Activated CD4-positive, alpha-beta T cell treated with anti-CD3 and anti-CD28 coated beads, Interleukin-2, amount 50 U/mL, for 4 hours (primary cell): ENCODE results near the gene PFDN4.
"Not testable (repeated sequence)": the region's sequence is repeated elsewhere in the genome, so short reads cannot be mapped to it uniquely, and the experiment has no call there.

ENCODE experiments used
- DNase-seq, 2 experiments: peaks; one replicate each; pipeline ENCODE4 v3.0.0-alpha.2; 2020

Gene PFDN4

DNA sequence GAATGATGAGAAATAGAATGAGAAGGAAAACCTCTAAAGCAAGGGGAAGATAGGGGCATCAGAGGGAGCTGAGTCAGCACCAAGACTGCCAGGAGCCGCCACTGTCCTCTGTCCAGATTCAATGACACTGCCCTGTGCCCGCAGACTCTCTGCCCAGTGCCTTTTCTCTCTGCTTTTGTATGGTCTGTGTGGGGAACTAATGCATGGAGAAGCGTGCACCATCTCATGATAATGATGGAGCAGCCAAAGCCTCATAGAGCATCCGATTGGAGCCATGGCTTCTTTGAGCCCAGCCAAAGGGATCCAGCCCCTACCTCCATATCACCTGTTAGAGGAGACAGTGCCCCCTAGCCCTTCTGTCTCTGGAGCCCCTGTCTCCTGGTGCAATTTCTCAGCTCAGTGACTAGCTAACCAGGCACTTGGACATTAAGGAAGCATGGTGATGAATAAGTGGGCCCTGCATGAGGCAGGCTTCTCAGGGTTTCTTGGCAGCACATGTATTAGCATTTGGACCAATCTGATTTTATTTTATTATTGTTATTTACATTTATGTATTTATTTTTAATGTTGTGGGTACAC, 6.5 kb upstream of the PFDN4 start:
- DNase-seq: no peak

DNA sequence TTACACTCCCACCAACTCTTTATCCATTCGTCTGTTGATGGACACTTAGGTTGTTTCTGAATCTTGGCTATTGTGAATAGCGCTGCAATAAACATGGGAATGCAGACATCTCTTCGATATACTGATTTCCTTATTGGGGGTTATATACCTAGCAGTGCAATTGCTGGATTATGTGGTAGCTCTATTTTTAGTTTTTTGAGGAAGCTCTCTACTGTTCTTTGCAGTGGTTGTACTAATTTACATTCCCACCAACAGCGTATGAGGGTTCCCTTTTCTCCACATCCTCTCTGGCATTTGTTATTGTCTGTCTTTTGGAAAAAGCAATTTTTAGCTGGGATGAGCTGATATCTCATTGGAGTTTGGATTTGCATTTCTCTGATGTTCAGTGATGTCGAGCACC, 4.6 kb upstream of the PFDN4 start:
- DNase-seq: no peak

DNA sequence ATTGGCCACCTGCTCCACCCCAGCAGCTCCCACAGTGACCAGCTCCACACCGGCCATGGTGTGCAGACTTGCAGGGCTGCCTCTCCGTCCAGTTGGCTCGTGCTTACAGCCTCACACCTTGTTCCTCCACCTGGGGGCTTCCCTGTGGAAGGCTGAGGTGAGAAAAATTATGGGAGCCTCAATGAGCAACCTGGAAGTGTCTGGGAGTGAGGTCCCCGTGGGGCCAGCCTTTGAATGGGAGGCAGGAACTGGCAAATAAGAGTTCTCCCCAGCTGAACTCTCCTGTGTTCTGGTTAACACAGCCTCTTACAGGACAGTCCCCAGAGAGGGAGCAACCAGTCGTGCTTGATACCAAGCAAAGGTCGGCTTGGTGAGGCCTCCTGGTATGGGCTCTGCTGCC, 3.8 kb upstream of the PFDN4 start:
- DNase-seq: no peak

DNA sequence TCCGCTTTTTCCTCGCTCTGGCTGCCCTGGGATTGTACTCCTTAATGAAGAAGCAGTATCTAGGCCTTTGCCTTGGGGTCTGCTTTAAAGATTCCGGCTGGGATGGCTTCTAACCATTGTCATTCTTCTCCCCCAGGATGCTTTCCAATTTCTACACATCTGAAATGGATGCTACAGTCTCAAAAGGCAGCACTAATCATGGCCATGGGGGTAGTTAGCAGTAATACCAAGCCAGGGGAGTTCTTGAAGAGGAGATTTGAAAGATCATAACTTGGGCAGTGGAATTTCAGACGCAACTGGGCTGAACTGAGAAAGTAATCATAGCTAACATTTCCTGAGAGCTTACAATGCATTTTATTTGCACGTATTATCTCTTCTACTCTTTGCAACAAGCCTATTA, 3.4 kb upstream of the PFDN4 start:
- no peak for DNase-seq

DNA sequence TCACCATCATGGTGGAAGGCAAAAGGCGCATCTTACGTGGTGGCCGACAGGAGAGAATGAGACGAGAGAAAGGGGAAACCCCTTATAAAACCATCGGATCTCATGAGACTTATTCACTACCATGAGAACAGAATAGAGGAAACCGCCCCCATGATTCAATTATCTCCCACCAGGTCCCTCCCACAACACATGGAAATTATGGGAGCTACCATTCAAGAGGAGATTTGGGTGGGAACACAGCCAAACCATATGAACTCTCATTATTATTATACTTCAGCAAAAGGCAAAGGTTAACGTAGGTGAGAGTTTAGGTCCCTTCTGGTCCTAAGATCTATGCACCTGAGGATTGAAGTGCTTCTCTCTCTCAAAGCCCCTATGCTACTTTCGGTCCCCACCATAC, 2.4 kb upstream of the PFDN4 start:
- no peak for DNase-seq

DNA sequence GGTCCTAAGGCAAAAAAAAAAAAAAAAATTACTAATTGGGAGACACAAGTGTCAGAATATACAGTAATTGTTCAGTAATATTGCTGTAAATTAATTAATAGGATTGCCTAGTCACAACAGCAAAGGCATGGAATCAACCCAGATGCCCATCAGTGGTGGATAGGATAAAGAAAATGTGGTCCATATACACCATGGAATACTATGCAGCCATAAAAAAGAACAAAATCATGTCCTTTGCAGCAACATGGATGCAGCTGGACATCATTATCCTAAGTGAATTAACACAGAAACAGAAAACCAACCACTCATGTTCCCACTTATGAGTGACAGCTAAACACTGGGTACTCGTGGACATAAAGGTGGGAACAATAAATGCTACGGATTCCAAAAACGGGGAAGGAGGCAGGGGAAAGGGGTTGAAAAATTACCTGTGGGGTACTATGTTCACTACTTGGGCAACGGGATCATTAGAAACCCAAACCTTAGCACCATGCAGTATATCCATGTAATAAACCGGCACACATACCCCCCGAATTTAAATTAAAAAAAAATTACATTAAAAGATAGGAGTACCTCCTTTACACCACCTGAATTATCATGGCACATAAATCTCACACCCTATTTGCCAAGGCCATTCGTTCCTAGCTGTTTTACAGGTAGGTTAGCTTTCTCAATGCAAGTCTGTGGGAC, 689 bp upstream of the PFDN4 start:
- no peak for DNase-seq

DNA sequence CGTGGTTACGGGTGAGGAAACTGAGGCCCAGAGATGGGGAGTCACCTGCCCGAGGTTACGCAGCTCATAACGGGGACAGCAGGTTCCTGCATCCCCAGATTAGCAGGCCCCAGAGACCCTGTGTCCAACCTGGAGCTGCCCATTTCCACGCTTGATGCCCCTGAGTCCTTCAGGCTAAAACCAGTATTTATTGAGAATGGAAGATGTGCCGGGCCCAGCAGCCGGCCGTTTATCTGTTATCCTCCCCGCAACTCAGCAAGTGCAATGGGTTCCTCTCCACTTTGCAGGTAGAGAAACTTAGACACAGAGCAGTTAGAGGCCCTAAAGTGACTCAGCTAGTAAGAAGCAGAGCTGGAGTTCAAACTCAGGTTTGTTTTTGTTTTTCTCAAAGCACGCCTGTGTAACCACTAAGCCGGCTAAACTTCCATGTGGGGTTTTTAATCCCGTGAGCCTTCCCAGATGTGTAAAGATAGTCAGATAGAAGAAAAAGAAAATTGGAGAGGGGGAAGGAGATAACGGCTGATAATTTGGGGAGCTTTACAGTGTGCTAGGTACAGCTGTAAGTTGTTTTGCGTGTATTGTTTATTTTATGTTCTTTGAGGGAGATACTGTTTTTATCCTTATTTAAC, 775 bp downstream of the PFDN4 start:
- no peak for DNase-seq

DNA sequence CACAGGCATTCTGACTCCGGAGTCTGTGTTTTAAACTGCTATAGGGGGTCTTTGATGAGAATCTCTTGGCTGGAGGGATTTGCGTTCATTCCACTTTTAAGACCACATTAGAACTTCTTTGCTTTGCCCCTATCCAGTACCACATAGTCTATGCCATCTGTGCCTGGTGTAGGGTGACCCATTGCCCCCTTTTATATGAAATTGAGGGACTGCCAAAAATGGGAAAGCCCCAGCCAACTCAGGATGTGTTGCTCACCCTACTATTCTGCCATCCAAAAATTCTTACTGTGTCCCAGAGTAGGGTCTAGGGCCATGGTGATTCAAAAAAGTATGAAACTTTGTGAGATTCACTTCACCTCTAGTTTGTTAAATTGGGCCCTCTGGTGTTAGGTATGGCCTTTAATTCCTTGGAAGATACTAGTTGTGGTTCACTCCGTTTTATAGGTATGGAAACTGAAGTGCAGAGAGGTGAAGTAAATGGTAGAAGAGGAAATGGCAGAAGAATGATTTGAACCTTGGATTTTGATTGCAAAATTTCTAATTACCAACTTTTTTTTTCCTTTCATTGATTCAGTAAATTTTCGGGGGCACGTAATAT, 1.4 kb downstream of the PFDN4 start:
- DNase-seq: no peak

DNA sequence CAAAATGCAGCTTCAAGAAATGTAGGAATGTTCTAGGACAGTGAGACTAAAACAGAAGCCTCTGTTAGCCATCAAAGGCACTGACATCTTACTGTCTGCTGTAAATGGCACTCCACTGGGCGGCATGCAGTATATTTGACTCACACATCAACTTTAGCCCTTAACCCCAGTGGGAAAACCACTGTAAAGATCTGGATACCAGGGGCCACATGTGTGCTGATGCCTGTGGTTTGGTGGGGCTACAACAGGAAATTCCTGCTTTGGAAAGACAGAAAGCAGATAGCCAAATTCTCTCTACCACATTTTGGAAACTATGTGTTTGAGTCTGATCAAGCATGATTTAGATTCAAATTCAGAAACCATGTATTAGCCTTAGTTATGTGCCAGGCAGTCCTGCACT, 4.3 kb downstream of the PFDN4 start:
- DNase-seq: no peak

DNA sequence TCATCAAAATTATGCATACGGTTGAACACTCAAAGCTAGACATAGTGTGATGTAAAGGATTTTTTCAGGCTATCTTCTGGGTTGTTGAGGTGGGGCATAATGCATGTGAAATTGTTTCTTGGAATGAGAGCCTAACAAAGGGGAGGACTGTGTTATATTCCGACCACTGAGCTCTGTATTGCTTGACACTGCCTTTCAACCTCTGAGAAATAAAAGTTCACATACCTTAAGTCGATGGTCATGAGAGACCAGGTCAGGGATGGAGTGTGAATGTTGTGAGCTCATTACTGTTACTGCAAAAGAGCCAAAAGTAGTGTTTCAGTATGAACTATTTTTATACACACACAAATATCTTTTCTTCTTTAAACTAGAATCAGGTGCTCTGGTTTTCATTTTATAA, 5.0 kb downstream of the PFDN4 start:
- DNase-seq: no peak

DNA sequence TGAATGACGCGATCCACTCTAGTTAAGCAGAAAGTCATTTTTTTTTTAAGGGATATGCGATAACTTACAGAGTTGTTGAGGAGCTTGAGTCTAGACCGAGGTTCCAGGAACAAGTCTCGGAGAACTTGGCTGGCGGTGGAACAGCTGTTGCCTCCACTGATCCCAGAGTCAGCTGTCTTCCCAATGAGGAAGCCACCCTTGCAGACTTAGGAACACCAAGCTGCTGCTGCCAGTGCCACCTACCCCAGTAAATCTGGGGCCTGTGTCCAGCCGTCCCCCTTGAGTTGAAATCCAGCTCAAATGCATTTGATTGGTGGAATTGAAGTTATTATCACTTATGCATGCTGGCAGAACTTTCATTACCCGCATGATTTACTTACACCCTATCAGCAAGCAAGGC, 6.7 kb downstream of the PFDN4 start:
- no peak for DNase-seq

DNA sequence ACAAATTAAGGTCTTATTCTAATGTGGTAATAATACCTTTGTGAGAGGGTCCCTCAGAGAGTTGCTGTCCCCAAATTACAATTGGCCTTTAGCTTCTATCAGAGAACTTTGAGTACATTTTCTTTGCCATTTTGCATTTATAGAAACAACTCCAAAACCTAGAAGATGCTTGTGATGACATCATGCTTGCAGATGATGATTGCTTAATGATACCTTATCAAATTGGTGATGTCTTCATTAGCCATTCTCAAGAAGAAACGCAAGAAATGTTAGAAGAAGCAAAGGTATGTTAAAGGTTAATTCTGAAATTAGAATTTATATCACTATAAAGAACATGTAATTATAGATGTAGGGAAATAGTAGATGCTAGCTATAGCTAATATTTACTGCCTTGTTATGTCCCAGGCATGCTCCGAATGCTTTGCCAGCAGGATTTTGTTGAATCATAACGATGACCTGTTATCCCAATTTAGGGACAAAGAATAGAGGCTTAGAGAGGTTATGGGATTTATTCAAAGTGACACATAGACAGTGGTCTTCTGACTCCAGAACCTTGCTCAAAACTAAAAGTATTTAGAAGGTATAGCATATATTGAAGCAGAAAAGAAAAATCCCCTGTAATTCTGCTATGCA, 7.4 kb downstream of the PFDN4 start:
- DNase-seq: no peak

DNA sequence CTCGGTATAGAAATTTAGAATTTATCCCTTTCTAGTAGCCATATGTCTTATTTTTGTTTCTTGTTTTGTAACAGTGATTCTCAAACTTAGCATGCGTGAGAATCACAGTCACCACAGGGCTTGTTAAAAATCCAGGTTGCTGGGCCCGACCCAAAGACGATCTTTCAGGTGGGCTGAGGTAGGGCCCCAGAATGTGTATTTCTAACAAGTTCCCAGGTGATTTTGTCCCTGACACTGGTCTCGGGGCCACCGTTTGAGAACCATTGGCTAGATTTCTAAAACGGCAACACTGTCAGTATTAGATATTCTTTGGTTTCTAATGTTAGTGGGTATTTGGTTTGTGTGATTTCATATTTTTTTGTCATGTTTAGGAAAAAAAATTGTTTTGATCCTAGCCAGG, 9.9 kb downstream of the PFDN4 start:
- DNase-seq: no peak

DNA sequence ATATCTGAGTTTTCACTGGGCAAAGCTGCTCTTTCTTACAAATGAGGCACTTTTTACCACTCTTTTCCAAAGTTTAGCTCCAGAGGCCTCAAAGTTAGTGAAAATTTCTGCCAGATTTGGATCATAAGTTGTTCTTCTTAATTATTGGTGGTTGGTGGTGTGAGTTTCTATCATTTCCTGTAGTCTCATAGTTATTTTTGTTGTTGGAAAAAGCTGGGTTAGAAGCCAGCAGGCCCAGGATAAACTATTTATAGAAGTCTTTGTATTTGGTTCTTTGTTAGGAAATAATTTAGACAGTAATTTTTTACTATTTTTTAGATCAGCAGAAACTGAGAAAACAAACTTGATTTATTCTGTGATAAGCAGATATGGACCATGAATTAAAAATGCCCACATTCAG, 10.6 kb downstream of the PFDN4 start:
- no peak for DNase-seq

DNA sequence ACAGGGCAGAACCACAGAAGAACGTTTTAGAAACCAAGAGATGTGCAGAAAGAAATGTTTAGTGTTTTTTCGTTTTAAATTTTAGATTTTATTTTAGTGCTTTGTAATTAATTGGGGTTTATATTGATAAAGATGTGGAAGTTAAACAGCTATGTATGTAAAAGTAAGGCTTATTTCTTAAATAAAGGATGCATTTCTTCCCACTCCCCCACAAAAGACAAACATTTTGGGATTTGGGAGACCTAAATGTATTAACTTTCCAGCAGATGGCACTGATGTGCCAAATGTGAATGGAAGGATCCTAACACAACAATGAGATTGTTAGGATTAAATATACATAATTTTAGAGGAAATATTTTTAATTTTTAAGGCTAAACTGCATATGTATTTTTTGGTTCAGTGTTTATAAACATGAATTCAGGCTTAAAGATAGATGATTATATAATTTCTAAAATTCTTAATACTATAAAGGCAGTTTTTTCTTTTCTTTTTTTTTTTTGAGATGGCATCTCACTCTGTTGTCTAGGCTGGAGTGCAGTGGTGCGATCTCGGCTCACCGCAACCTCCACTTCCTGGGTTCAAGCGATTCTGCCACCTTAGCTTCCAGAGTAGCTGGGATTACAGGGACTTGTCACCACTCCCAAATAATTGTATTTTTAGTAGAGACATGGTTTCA, 12.0 kb downstream of the PFDN4 start:
- no peak for DNase-seq

DNA sequence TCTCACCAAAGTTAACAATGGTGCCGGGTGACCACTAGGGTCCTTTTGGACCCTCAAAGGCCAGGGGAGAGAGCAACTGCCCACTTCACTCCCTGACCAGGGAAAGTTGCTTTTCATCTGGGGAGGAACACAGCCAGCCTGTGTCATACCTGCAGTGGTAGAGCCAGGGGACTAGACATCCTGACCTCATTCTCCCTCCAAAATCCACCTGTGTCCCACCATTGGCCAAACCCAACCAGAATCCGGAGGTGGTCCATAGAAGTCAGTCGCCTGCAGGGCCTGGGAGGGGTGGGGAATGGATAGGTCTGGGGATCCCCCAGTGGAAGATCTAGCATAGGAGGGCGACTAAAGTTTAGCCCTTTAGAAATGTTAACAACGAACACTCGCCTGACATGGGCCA, 12.8 kb downstream of the PFDN4 start:
- DNase-seq: no peak

DNA sequence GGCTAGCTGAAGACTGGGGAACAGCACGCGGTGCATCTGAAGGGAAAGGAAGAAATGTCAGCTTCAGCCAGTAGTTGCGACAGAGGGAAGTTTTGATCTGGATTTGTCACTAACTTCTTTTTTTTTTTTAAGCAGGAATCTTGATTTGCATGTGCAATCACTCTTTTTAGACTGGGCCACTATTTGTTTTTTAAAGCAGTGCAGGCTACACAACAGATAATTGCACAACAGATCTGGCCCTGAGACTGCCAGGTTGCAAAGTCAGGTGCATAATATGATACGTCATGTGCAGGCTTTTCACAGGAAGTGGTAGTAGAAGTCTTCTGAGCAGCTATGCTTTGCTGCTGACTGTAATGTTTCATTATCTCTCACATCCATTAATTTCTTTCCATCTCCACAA, 13.5 kb downstream of the PFDN4 start:
- no peak for DNase-seq

DNA sequence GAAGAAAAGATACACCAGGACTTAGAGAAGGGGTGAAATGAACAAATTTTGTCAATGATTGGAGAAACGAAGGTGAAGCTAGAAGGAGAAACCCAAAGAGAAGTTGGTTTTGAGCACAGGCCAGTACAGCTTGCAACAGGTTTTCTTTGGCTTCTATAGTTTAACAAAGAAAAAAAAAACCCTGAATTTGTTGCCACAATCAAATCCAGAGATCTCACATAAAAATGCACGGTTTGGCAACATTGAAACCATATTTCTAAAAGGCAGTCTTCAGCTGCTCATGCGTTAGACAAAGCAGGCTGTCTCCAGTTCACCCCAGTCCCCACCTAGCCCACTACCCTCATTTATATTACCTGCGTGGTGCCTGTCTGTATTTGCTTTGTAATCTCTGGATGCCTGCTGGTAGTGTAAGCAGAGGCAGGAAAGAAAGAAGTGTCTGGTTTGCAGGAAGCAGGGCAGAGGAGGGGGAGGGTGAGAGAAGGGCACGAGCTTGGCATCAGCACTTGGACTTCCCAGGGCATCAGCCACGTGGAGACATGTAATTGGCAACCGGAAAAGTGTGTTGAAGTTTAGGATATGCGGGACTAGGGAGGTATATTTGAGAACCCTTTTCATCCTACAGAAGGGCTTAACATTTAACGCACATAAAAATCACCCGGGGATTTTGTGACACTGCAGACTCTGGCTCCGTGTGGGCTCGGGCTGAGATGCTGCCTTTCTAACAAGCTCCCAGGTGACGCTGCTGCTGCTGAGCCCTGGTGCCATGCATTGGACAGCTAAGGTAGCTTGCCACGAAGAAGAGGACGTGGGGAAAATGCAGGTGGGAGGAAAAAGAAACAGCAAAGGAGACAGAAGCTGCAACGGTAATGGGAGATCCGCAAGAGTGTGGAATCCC, 14.4 kb downstream of the PFDN4 start:
- DNase-seq: no peak

DNA sequence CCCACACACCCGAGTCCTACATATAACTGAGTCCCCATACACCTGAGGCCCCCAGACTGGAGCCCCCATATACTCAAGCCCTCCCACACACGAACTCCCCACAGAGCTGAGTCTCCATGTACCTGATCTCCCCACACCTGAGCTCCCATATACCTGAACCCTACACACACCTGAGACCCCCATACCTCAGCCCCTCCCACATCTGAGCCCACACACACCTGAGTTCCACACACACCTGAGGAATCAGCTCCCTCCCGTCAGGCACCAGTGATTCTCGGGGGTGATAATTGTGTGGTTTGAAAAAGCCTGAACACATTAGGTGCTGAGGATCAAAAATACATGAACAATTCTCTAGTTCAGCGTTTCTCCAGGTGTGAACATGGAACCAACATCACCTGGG, 15.4 kb downstream of the PFDN4 start:
- DNase-seq: no peak

DNA sequence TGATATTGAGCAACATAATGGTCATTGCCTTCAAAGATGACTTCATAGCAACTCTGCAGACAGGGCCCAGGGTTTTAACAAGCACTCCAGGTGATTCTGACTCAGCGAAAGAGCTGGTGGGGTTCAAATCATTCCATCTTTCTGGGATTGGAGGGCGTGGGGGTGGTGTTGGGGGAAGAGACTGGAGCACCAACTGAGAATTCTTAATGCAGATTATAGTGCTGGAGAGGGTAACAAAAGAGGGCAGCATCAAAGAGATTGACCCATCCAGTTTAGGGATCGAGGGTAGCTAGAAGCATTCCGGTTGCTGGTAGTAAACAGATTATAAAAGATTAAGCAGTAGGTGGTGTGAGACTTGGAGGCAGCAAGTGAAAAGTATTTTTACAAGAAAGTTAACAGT, 15.9 kb downstream of the PFDN4 start:
- DNase-seq: no peak

DNA sequence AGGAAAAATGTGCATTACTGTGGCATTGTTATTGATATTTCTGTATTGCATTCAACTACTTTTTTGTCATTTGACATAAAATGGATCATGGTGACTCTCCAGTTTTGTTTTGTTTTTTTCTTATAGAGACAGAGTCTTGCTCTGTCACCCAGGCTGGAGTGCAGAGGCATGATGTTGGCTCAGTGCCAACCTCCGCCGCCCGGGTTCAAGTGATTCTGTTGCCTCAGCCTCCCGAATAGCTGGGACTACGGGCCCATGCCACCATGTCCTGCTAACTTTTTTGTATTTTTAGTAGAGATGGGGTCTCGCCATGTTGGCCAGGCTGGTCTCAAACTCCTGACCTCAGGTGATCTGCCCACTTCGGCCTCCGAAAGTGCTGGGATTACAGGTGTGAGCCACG, 16.8 kb downstream of the PFDN4 start:
- not testable (repeated sequence) for DNase-seq

DNA sequence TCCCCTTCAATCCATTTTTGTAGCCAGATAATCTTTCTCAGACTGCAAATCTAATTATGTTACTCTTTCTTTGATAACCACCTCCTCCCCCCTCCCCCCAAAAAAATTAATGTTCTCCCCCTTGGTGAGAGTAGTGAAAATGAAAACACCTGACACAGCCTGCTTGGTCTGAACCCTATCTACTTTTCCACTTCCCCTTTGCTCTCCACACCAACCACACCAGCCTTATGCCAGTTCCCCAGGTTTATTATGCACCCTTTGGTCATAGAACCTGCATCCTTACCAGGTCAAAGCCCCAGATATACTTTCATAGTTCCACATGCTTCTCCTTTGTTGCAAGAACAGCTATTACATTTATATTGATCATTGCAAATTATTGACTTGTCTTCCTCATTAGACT, 19.4 kb downstream of the PFDN4 start:
- DNase-seq: no peak
